Activated CD8-positive, alpha-beta memory T cell treated with anti-CD3 and anti-CD28 coated beads for 48 hours (primary cell): ENCODE measurements around the gene GNG7.
"Not testable (repeated sequence)": the region's sequence is repeated elsewhere in the genome, so short reads cannot be mapped to it uniquely, and the experiment has no call there.

Source experiments
- DNase-seq, 3 experiments: peaks; one replicate each; pipeline ENCODE4 v3.0.0-alpha.2; 2020; ENCODE audit warnings: low read depth in 2 of 3, low spot score in 2 of 3

GNG7 gene

DNA sequence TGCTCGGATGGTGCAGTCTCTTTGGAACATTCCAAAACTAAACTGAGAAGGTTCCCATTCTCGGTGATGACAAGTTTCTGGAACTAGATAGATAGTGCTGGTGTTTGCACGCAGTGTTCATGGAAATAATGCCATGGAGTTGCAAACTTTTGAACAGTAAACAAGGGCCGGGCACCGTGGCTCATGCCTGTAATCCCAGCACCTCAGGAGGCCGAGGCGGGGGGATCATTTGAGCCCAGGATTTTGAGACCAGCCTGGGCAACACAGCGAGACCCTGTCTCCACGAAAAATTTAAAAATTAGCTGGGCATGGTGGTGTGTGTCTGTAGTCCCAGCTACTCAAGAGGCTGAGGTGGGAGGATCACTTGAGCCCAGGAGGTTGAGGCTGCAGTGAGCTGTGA is 95.7 kb downstream of the GNG7 start:
- not testable (repeated sequence) for DNase-seq

DNA sequence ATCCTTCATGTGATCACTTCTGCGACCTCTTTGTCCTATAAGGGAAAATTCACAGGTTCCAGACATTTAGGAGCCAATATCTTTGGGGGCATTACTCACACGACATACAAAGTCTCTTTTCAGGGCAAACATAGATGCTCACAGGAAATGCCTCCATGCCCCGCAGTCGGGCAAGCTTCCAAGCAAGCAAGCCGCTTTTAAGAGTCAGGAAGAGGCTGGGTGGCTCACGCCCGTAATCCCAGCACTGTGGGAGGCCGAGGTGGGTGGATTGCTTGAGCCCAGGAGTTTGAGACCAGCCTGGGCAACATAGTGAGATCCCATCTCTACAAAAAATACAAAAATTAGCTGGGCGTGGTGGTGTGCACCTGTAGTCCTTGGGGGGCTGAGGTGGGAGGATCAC is 96.6 kb downstream of the GNG7 start:
- not testable (repeated sequence) for DNase-seq

DNA sequence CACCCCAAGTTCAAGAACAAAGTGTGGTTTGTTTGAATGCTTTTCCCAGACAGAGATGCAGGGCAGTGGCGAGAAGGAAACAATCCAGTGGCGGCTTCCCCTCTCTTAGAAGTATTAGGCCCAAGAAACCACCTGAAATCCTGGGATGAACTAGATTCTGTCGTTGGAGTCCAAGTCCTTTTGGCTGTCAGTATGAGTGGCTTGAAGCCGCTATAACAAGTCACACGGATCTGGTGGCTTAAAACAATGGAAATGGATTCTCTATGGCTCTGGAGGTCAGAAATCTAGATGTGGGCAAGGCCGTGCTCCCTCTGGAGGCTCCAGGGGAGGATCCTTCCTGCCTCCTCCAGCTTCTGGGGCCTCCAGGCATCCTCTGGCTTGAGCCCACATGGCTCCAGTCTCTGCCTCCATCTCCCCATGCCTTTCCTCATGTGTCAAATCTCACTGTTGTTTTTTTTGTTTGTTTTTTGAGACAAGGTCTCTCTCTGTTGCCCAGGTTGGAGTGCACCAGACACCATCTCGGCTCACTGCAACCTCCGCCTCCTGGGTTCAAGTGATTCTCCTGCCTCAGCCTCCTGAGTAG is 97.7 kb downstream of the GNG7 start:
- DNase-seq = no peak

DNA sequence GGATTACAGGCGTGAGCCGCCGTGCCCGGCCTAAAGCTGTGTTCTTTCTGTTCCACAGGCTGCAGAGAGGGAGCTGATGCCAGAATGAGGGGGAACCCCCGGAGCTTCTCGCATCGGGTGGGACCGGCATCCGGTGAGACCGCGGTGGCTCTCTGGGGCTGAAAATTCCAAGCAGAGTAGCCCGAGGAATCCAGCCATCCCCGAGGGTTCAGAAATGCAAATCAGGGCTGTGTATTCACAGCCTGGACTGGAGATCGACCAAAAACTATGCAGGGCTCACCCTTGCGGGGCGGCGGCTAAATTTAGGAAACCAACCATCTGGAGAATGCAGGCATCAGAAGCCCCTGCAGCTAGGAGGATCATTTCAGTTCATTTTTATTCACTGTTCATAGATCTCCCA is 99.2 kb downstream of the GNG7 start:
- no peak for DNase-seq

DNA sequence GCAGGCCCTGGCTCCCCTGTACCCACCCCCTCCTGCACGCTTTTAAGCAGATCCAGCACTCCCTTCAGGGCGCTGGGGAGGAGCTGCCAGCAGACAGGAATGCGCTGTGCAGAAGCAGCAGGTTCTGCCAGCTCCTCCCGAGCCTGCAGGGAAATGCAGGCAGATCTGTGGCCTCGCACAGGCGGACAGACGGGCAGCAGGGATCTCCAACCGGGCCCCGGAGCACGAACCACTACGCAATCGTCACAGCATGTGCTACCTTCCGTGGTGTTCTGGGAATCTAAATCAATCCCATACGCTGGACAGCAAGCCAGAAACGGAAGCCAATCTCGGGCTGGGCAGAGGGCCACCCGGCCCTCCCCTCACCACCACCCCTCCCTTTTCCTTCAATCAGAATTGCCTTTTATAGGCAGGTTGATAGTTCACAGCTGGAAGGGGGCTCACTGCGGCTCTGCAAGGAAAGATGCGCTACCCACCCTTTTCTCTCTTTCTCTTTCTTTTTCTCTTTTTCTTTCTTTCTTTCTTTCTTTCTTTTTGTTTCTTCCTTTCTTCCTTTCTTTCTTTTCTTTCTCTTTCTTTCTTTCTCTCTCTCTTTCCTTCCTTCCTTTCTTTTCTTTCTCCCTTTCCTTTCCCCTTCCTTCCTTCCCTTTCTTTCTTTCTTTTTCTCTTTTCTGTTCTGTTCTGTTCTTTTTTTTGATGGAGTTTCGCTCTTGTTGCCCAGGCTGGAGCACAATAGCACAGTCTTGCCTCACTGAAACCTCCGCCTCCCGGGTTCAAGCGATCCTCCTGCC is 99.9 kb downstream of the GNG7 start:
- DNase-seq = no peak

DNA sequence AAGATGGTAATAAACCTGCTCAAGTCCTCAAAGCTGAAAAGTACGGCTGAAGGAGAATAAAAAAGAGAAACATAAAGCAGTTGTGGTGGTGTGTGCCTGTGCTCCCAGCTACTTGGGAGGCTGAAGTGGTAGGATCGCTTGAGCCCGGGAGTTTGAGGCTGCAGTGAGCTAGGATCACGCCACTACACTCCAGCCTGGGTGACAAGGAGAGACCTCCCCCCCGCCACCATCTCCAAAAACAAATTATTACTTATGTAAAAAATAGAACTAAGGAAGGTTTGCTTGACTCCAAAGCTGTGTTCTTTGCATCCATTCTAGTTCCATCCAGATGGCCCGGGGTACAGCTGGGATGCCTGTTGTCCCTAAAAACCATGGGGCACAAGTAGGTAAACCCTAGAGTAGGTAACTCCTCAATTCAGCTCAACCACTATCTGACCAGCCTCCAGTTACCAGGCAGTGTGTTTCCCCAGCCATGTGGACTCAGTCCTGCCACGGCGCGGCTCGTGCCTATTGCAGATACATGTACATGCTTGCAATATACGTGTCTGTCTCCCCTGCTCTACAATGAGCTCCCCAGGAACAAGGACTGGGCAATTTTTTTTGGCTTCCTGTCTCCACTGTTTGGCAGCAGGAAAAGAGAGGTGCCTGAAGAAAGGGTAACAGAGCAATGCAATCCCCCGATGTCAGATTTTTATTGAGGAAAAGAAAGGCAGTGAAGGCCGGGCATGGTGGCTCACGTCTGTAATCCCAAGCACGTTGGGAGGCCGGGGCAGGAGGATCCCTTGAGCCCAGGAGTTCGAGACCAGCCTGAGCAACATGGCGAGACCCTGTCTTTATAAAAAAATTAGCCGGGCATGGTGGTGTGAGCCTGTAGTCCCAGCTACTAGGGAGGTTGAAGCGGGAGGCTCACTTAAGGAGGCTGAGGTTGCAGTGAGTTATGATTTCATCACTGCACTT is 101.3 kb downstream of the GNG7 start:
- no peak for DNase-seq

DNA sequence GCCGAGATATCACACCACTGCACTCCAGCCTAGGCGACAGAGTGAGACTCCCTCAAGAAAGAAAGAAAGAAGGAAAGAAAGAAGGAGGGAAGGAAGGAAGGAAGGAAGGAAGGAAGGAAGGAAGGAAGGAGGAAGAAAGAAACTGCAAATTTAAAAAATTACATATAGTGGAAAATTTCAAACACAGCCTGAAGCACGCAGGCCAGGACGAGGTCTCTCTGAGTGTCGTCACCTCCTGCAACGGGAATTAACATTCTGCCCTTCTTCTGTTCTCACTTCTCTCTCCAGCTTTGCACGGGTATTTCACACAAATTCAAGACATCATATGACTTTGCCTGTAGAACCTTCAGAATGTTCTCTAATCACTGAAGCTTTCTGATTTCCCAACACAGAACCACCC is 108.2 kb downstream of the GNG7 start:
- no peak for DNase-seq

DNA sequence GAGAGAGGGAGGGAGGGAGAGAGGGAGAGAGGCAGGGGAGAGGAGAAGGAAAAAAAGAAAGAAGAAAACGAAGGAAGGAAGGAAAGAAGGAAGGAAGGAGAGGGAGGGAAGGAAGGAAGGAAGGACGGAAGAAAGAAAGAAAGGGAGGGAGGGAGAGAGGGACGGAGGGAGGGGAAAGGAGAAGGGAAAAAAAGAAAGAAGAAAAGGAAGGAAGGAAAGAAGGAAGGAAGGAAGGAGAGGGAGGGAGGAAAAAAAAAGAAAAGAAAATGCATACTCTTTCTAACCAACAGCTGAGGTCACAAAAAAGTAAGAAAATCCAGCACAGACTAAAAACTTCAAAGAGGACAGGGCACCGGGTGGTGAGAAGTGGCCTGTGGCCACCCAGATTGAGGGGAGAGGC is 109.7 kb downstream of the GNG7 start:
- DNase-seq = no peak

DNA sequence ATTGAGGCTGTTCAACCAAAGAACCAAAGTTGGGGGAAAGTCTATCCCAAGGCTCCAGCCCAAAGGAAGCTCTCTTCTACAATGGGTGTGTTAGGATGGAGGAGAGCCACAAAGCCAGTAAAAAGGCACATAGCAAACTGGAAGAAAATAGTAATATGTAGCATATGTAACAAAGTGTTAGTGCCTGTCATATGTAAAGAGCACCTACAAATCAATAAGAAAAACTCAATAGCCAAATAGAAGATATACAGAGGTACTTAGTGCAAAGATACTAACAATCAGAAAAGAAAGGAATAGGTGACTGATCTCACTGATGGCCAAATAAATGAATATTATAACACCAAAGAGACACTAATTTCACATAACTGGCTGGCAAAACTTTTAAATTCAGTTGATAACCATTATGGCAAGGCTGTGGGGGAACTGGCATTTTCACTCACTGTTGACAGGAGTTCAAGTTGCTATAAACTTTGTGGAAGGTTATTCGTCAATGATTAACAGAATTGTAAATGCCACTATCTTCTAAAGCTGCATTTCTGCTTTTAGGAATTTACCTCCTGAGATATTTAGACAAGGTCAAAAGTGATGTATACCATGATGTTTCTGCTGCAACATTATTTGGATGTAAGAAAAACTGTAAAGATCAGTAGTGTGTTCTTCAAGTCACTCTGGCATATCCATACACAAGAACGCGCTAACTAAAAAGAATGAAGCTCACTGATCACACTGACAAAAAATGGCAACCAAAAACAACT is 110.8 kb downstream of the GNG7 start:
- no peak for DNase-seq

DNA sequence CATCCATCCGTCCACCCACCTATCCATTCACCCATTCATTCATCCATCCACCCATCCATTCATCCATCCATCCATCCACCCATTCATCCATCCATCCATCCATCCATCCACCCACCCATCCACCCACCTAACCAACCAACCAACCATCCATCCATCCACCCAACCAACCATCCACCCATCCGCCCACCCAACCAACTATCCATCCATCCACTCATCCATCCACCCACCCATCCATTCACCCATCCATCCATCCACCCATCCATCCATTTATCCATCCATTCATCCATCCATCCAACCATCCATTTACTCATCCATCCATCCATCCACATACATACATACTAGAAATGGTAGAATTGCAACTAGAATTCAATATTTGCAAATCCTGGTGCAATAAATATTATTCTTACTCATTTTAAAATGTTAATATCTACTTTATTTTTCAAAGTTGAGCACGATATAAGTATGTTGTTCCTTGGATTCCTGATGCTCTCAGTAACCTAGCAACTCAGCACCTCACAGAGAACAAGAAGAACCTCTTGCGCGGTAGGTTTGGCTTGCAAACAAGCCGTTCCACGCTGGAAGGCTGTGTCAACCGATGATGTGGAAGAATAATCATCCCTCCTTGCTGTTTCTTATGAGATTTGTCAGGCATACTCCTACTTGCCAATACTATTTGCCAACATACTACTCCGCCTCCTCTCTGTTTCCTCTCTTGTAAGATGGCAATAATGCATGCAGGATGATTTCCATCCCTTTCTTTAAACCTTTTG is 111.7 kb downstream of the GNG7 start:
- no peak for DNase-seq

DNA sequence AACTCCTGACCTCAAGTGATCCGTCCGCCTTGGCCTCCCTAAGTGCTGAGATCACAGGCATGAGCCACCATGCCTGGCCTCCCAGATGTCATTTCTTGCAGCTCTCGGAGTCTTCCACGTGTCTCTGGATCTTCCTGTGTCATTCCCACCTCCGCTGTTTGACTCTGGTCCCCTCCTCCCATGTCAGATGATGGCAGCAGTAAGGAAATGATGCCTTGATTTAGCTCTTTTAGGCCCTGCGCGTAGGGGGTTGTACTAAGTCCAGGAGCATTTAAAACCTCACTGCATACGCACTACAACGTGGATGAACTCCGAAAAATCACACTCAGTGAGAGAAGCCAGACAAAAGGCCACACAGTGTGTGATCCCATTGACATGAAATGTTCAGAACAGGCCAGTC is 113.1 kb downstream of the GNG7 start:
- DNase-seq = no peak

DNA sequence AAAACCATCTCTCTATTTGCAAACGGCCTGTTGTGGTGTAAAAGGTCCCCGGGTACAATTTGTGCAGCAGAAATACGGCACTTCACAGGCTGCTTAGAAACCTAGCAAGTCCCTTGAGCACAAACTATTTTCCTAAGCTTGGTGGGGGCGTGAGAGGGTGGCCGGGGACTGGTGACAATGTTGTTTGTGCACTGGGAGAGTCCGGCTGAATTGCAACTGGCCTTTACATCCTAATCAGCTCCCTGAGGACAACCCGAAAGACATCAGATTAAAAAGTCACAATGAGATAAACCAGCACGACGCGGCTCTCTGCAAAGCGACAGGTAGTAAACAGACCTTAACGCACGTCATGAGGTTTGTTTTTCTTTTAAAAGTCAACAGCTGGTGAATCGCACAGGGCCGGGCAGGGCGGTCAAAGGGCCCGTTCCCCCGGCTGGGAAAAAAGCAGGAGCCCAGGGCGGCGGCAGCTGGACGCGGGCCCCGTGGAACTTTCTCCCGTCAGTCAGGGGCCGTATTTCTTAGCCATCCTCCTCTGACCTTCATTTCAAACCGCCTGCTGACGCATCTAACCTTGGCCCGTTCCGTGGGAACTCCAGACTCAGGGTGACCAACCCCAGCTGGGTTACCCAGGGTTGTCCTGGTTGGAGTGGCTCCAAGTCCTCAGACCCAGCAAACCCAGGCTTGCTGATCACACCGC is 114.3 kb downstream of the GNG7 start:
- DNase-seq = no peak

DNA sequence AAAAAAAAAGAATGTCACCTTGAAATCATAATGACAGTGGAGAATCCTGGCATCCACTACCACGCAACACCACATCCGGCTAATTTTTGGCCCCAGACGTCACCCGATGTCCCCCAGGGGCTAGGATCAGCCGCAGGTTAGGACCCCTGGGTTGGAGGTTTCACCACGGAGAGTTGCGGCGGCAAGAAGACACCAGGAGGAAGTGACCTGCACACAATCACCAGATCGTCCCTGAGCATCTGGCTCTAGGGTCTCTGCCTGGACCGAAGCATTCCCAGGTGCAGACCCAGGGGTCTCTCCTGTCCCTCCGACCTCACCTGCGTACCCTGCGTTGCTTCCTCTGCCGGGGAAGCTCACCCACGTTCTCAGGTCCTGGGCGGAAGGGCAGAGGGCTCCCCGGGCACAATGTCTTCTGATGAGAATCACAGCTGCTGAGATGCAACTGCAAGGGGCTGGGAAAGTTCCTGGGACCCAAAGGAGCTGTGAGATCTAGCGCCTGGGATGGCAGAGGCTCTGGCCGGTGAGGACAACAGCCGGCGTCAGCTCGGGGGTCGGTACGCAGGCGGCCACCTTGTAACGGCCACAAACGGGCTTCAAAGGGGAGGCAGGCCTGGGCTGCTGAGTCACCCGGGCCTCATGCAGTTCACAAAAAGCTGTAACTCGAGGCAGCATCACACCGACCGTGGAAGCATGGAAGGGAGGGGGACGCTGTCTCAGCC is 115.3 kb downstream of the GNG7 start:
- DNase-seq = no peak

DNA sequence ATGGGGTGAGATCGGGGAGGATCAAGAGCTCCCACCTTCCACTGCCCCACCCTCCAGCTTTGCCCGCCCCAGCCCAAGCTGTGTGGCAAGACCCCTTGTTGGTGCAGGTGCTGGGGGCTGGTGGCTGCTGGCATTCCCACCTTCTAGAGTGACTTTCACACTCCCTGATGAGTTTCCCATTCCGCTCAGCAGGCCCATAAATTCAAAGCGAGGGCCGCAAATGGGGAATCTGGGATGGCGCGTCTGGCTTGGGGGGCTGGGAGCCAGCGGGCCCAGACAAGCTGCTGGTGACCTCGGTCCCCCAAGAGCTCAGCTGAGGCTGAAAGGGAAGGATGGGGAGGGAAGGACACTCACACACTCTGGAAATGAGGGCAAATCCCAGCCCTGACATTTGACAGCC is 116.3 kb downstream of the GNG7 start:
- no peak for DNase-seq

DNA sequence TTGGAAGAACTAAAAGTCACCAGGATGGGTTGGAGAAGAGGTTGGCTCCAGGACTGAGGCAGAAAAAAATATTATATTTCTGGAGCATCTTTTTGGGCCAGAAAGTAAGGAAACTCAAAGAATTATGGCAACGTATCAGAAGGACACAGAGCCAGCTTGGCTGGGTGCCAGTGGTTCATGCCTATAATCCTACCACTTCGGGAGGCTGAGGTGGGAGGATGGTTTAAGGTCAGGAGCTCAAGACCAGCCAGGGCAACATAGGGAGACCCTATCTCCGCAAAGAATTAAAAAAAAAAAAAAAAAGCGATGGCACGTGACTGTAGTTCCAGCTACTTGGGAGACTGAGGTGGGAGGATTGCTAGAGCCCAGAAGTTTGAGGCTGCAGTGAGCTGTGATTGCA is 118.5 kb downstream of the GNG7 start:
- DNase-seq = no peak

DNA sequence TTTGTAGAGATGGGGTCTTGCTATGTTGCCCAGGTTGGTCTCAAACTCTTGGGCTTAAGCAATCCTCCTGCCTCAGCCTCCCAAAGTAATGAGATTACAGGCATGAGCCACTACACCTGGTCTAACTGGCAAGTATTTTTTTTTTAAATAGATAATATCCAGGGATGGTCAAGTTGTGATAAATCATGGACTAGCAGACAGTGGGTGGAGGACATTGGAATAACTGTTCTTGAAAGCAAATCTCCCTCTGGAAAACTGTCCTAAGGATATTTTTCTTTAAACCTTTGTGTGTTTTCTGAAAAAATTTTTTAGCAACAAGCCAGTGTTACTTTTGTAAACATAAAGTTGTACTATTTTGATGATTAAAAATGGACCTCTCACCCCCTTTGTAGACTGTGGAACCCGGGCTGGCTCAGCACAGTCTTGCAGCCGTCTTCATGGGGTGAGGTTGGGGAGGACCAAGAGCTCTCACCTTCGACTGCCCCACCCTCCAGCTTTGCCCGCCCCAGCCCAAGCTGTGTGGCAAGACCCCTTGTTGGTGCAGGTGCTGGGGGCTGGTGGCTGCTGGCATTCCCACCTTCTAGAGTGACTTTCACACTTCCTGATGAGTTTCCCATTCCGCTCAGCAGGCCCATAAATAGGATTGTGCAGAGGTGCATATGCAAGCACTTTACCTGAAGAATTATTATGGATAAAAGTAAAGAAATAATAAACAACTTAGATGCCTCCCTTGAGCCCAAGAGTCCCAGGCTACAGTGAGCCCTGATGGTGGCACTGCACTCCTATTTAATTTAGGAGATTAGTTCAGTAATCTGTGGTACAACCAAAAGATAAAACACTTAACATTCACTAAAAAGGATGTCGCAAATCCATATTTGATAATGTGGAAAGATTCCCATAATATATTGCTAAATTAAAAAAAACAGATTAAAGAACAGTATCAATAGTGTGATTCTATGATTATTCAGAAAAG is 119.2 kb downstream of the GNG7 start:
- DNase-seq = no peak

DNA sequence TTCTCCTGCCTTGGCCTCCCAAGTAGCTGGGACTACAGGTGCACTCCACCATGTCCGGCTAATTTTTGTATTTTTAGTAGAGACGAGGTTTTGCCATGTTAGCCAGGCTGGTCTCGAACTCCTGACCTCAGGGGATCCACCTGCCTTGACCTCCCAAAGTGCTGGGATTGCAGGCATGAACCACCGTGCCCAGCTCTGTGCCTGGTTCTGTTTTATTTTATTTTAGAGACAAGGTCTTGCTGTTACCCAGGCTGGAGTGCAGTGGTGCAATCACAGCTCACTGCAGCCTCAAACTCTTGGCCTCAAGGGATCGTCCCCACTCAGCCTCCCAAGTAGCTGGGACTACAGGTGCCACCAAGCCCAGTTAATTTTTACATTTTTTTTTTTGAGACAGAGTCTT is 122.1 kb downstream of the GNG7 start:
- DNase-seq = not testable (repeated sequence)

DNA sequence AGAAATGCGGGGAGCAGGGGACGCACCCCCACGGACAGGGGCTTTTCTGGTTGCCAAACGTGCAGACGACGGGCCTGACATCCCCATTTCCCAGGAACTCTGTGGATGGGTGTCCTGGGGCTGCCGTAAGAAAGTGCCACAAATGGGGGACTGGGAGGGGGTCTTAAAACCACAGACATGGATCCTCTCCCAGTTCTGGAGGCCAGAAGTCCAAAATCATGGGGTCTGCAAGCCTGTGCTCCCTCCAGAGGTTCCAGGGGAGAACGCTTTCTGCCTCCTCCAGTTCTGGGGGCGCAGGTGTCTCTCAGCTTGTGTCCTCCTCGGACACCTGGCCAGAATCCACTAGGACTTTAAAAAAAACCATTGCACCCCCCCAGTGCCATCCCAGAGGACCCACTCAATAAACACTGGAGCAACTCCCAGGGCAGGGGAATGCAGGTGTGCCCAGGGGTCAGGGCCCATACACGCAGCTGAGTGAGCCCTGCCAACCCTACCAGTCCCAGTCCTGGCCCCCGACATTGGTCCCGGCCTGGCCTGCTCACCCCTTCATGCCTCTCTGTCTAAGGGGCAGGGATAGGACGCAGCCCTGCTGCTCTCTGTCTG is 122.7 kb downstream of the GNG7 start:
- no peak for DNase-seq
